H1 (cell line): ENCODE data around the gene CDH18. TPM values are rescaled to one million over a fixed set of nuclear protein-coding genes. Genes with fewer than 3 reads are reported as not detected.

ENCODE experiments used
- CTCF ChIA-PET: fragments of 300-600 bp; sonication (Branson Sonifier 250); formaldehyde crosslinking; loops from one replicate; lab custom pipeline; 2021; ENCODE audit not compliant: partially characterized antibody; lab: Charles Lee
- POLR2A ChIA-PET: fragments of 300-600 bp; sonication (Branson Sonifier 250); formaldehyde crosslinking; loops from one replicate; lab custom pipeline; 2021; ENCODE audit warnings: inconsistent platforms; ENCODE audit not compliant: partially characterized antibody; lab: Charles Lee
- DNase-seq, 2 experiments: peaks; one replicate each; pipeline versions ENCODE4 v3.0.0 to v3.0.0-alpha.2; 2010 to 2022; ENCODE audit warnings: low spot score in 2 of 2, low read depth in 1 of 2, mixed read lengths in 1 of 2
- FAIRE-seq: peaks from 2 replicates; lab custom pipeline; 2011; peaks lifted over from hg19 to GRCh38; lab: Jason Lieb, UNC
- H2AFZ ChIP-seq: 2 replicates; pipeline ENCODE4 v1.8.1; 2012; ENCODE audit warnings: low read length, inconsistent platforms
- H2AK5ac ChIP-seq: 2 replicates; pipeline ENCODE4 v1.6.1; 2013; ENCODE audit warnings: low read depth, low read length
- H2BK120ac ChIP-seq: replicated peaks from 2 replicates; pipeline ENCODE3; 2013; ENCODE audit warnings: low read depth, low read length, inconsistent platforms
- H2BK12ac ChIP-seq: 2 replicates; pipeline ENCODE4 v1.6.1; 2013; ENCODE audit warnings: low read depth, low read length
- H2BK15ac ChIP-seq: 2 replicates; pipeline ENCODE4 v1.6.1; 2013; ENCODE audit warnings: low read length
- H2BK20ac ChIP-seq: 2 replicates; pipeline ENCODE4 v1.6.1; 2013; ENCODE audit warnings: low read length
- H2BK5ac ChIP-seq: 2 replicates; pipeline ENCODE4 v1.6.1; 2013; ENCODE audit warnings: low read depth, low read length
- H3K14ac ChIP-seq: 2 replicates; pipeline ENCODE4 v1.6.1; 2013; ENCODE audit warnings: inconsistent platforms; ENCODE audit not compliant: insufficient read length
- H3K18ac ChIP-seq: 2 replicates; pipeline ENCODE4 v1.6.1; 2013; ENCODE audit warnings: low read length; ENCODE audit errors: extremely low read depth
- H3K23ac ChIP-seq: 2 replicates; pipeline ENCODE4 v1.6.1; 2013; ENCODE audit warnings: inconsistent platforms; ENCODE audit not compliant: insufficient read length
- H3K23me2 ChIP-seq: 2 replicates; pipeline ENCODE4 v1.6.1; 2013; ENCODE audit warnings: low read depth, low read length
- H3K27ac ChIP-seq: 2 replicates; pipeline ENCODE4 v1.6.1; 2011; ENCODE audit warnings: low read depth, low read length, inconsistent platforms
- H3K27me3 ChIP-seq, 4 experiments: replicated peaks in 1 of 4; 1 replicate in 1 of 4; 2 replicates in 3 of 4; pipeline versions ENCODE4 v1.6.1 to v1.8.1; 2011 to 2013; ENCODE audit warnings: low read length in 3 of 4, mild to moderate bottlenecking in 3 of 4, inconsistent platforms in 2 of 4, mixed read lengths in 2 of 4, moderate library complexity in 1 of 4; ENCODE audit not compliant: control insufficient read depth in 3 of 4, insufficient read depth in 3 of 4; ENCODE audit errors: extremely low read depth in 1 of 4
- H3K36me3 ChIP-seq, 4 experiments: 2 replicates each; pipeline versions ENCODE4 v1.6.1 to v1.8.1; 2011 to 2013; ENCODE audit warnings: mild to moderate bottlenecking in 4 of 4, low read length in 3 of 4, moderate library complexity in 2 of 4, control low read depth in 1 of 4, inconsistent platforms in 1 of 4; ENCODE audit not compliant: insufficient read depth in 4 of 4, control insufficient read depth in 2 of 4
- H3K4ac ChIP-seq: replicated peaks from 2 replicates; pipeline ENCODE3; 2013; ENCODE audit warnings: low read length, low read depth, mixed read lengths, inconsistent platforms; ENCODE audit not compliant: insufficient read length
- H3K4me1 ChIP-seq, 4 experiments: replicated peaks in 1 of 4; 1 replicate in 1 of 4; 2 replicates in 3 of 4; pipeline versions ENCODE4 v1.6.1 to v1.8.1; 2011 to 2013; ENCODE audit warnings: low read length in 3 of 4, inconsistent platforms in 2 of 4, mixed read lengths in 1 of 4; ENCODE audit not compliant: insufficient read depth in 4 of 4, control insufficient read depth in 3 of 4
- H3K4me2 ChIP-seq, 2 experiments: 2 replicates each; pipeline versions ENCODE4 v1.6.1 to v1.8.1; 2011 to 2013; ENCODE audit warnings: low read depth in 2 of 2, low read length in 2 of 2, control low read depth in 1 of 2, inconsistent platforms in 1 of 2, mild to moderate bottlenecking in 1 of 2; ENCODE audit not compliant: insufficient read depth in 1 of 2
- H3K4me3 ChIP-seq, 4 experiments: fragments of 200-600, 300-600 bp in 1 of 4; sonication (generic), shearing (Covaris generic), sonication (Bioruptor Twin) in 1 of 4; 2 replicates each; pipeline versions ENCODE4 v1.5.1 to v1.8.1; 2011 to 2016; ENCODE audit warnings: low read length in 4 of 4, low read depth in 3 of 4, control low read depth in 2 of 4, inconsistent platforms in 2 of 4, mild to moderate bottlenecking in 2 of 4, mixed read lengths in 1 of 4, moderate library complexity in 1 of 4; ENCODE audit not compliant: insufficient read depth in 2 of 4; ENCODE audit errors: extremely low read depth in 1 of 4
- H3K56ac ChIP-seq: replicated peaks from 2 replicates; pipeline ENCODE3; 2013; ENCODE audit warnings: low read depth, mild to moderate bottlenecking, mixed read lengths, low read length, inconsistent platforms; ENCODE audit not compliant: insufficient read length
- H3K79me1 ChIP-seq: 2 replicates; pipeline ENCODE4 v1.6.1; 2013; ENCODE audit warnings: low read depth, low read length, control low read depth
- H3K79me2 ChIP-seq, 2 experiments: 2 replicates each; pipeline versions ENCODE4 v1.6.1 to v1.8.1; 2012 to 2013; ENCODE audit warnings: low read length in 2 of 2, mild to moderate bottlenecking in 2 of 2, inconsistent platforms in 1 of 2; ENCODE audit not compliant: insufficient read depth in 2 of 2, control insufficient read depth in 1 of 2
- H3K9ac ChIP-seq, 4 experiments: replicated peaks in 1 of 4; 1 replicate in 1 of 4; 2 replicates in 3 of 4; pipeline versions ENCODE4 v1.6.1 to v1.8.1; 2011 to 2013; ENCODE audit warnings: low read depth in 3 of 4, low read length in 3 of 4, control low read depth in 2 of 4, mild to moderate bottlenecking in 2 of 4, moderate library complexity in 2 of 4, inconsistent platforms in 1 of 4; ENCODE audit errors: extremely low read depth in 1 of 4
- H3K9me3 ChIP-seq, 2 experiments: 2 replicates each; pipeline versions ENCODE4 v1.6.1 to v1.8.1; 2012 to 2013; ENCODE audit warnings: mild to moderate bottlenecking in 2 of 2, moderate library complexity in 2 of 2, control low read depth in 1 of 2, inconsistent platforms in 1 of 2, low read depth in 1 of 2, low read length in 1 of 2, mixed read lengths in 1 of 2; ENCODE audit not compliant: insufficient read depth in 2 of 2
- H4K20me1 ChIP-seq, 2 experiments: replicated peaks in 1 of 2; 2 replicates each; pipeline versions ENCODE3 to v1.8.1; 2011 to 2013; ENCODE audit warnings: inconsistent platforms in 2 of 2, low read length in 2 of 2, mild to moderate bottlenecking in 1 of 2; ENCODE audit not compliant: insufficient read depth in 2 of 2, control insufficient read depth in 1 of 2
- H4K5ac ChIP-seq: 2 replicates; pipeline ENCODE4 v1.6.1; 2013; ENCODE audit warnings: low read length, low read depth, mixed read lengths, inconsistent platforms; ENCODE audit not compliant: insufficient read length
- H4K8ac ChIP-seq: 2 replicates; pipeline ENCODE4 v1.8.0; 2013; ENCODE audit warnings: mild to moderate bottlenecking, moderate library complexity, low read length, inconsistent platforms; ENCODE audit not compliant: insufficient read depth; ENCODE audit errors: extremely low read depth
- H4K91ac ChIP-seq: replicated peaks from 2 replicates; pipeline ENCODE3; 2013; ENCODE audit warnings: low read length, mixed read lengths, inconsistent platforms; ENCODE audit not compliant: insufficient read length
- CBX5 ChIP-seq: fragments of 300-800, 300-1000 bp; sonication (generic); IDR thresholded peaks from 2 replicates; pipeline ENCODE4 v1.7.1; 2016; ENCODE audit warnings: antibody characterized with exemption, low read length, low read depth
- CBX8 ChIP-seq: fragments of 300-800, 300-1000 bp; sonication (generic); IDR thresholded peaks from 2 replicates; pipeline ENCODE4 v1.7.1; 2016; ENCODE audit warnings: low read depth, low read length, borderline replicate concordance
- CHD1 ChIP-seq: IDR thresholded peaks from 2 replicates; pipeline ENCODE4 v1.6.1; 2012; ENCODE audit warnings: low read depth, low read length, improper control_type of control experiment
- EP300 ChIP-seq, 2 experiments: IDR thresholded peaks; 1 replicate in 1 of 2; 2 replicates in 1 of 2; pipeline ENCODE4 v1.6.1; 2011 to 2012; ENCODE audit warnings: low read depth in 2 of 2, low read length in 2 of 2, mild to moderate bottlenecking in 2 of 2, borderline replicate concordance in 1 of 2, inconsistent platforms in 1 of 2, moderate library complexity in 1 of 2
- NANOG ChIP-seq: IDR thresholded peaks from 2 replicates; pipeline ENCODE4 v1.6.1; 2011; ENCODE audit warnings: low read length, low read depth, mild to moderate bottlenecking, inconsistent platforms; ENCODE audit not compliant: insufficient read depth, poor library complexity, severe bottlenecking
- RAD21 ChIP-seq, 2 experiments: IDR thresholded peaks in 1 of 2; conservative IDR thresholded peaks in 1 of 2; 2 replicates each; pipeline ENCODE4 v1.6.1; 2011; ENCODE audit warnings: low read depth in 2 of 2, low read length in 2 of 2, improper control_type of control experiment in 1 of 2, inconsistent platforms in 1 of 2, mild to moderate bottlenecking in 1 of 2, moderate library complexity in 1 of 2
- RBBP5 ChIP-seq: IDR thresholded peaks from 2 replicates; pipeline ENCODE4 v1.7.1; 2012; ENCODE audit warnings: low read depth, mild to moderate bottlenecking, inconsistent platforms, low read length, moderate library complexity, borderline replicate concordance
- RXRA ChIP-seq: IDR thresholded peaks from 2 replicates; pipeline ENCODE4 v1.6.1; 2011; ENCODE audit warnings: low read depth, mild to moderate bottlenecking, low read length, moderate library complexity; ENCODE audit not compliant: insufficient read depth
- TCF12 ChIP-seq: IDR thresholded peaks from 2 replicates; pipeline ENCODE4 v1.6.1; 2011; ENCODE audit warnings: low read depth, mild to moderate bottlenecking, low read length
- WGBS, 2 experiments: shearing (Covaris generic) in 1 of 2; methylation state at CpG; one replicate each; pipeline versions ENCODE4 v1.1.6 to v1.1.7; 2013 to 2015; ENCODE audit warnings: low lambda C conversion rate in 2 of 2, mixed read lengths in 2 of 2, inconsistent platforms in 1 of 2, low coverage in 1 of 2, missing lambda C conversion rate in 1 of 2; ENCODE audit not compliant: insufficient replicate concordance in 2 of 2, insufficient coverage in 1 of 2, insufficient read length in 1 of 2; ENCODE audit errors: extremely low coverage in 1 of 2, missing lambda C conversion rate in 1 of 2; 5-methylcytosine and 5-hydroxymethylcytosine counted together
- polyA plus RNA-seq, 7 experiments: library from polyadenylated mRNA; depleted of rRNA in 3 of 7; stranded (reverse) in 5 of 7; unstranded in 2 of 7; fragments of >200 nt in 5 of 7; fragments of 200-250 nt in 2 of 7; gene quantifications; 1 replicate in 5 of 7; 2 replicates in 1 of 7; 4 replicates in 1 of 7; pipeline versions ENCODE4 v1.2.1 to v1.2.3, GENCODE V29; 2011 to 2013; ENCODE audit warnings: missing spikeins in 2 of 7, mixed read lengths in 2 of 7
- total RNA-seq: library from RNA; stranded (reverse); fragmentation: NEBNext Ultra II Directional; extraction: Animal tissue kit (Norgen Biotek cat#: 25700); gene quantifications from 2 replicates; pipeline ENCODE4 v1.2.1, GENCODE V29; 2021
- TF ChIP-seq, protein P1 (sequence below): IDR thresholded peaks from 2 replicates; pipeline ENCODE4 v1.6.1; 2012; ENCODE audit warnings: inconsistent platforms
- TF ChIP-seq, protein P2 (sequence below), 3 experiments: IDR thresholded peaks; 1 replicate in 2 of 3; 2 replicates in 1 of 3; pipeline versions ENCODE4 v1.5.1 to v1.6.1; 2011; ENCODE audit warnings: low read length in 3 of 3, mild to moderate bottlenecking in 3 of 3, inconsistent platforms in 2 of 3, low read depth in 1 of 3, moderate library complexity in 1 of 3; ENCODE audit not compliant: insufficient read depth in 1 of 3; ENCODE audit errors: control extremely low read depth in 1 of 3

Gene CDH18
- total and polyA plus RNA-seq, 2 of the 8 experiments (the other 6 are each of a cell fraction or from before 2014, with no cell fraction given), result 0.30 to 0.32 TPM

DNA sequence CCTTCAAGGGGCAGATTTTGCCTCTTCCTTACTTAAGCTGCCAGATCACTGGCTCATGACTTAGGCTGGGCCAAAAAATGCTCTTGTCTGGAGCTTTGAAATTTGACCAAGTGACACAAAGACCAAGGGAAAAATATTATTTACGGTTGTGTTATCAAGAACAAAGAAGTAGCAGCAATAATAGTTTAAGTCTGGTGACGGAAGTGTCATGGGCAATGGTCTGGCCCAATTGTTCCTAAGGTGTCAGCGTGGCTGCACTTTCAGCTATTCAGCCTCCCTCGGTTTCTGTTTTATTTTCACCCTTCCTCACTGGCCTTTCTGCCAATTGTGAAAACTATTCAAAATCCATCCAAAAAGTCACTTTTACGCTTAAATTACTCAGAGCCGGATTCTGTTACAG lies 185.3 kb downstream of the CDH18 start:
- H3K56ac ChIP-seq, result no peak overlapping the region
- no peaks in the 10 kb centered on the region for H3K27me3 ChIP-seq
- H3K36me3 ChIP-seq, result no peaks in the 10 kb centered on the region
- no peak overlapping the region for H3K4me2 ChIP-seq
- no peak overlapping the region for H2BK15ac ChIP-seq
- ChIA-PET CTCF (no interaction called here), POLR2A (no interaction called here)
- no peak for FAIRE-seq
- H2BK20ac ChIP-seq, result no peak overlapping the region
- no peak overlapping the region for H3K4me3 ChIP-seq
- DNase-seq, result no peak
- no peak overlapping the region for H3K18ac ChIP-seq
- H3K14ac ChIP-seq, result no peak overlapping the region
- H4K8ac ChIP-seq, result no peak overlapping the region
- H2BK120ac ChIP-seq, result no peak overlapping the region
- H4K20me1 ChIP-seq, result no peaks in the 10 kb centered on the region
- H2BK12ac ChIP-seq, result no peak overlapping the region
- no peak overlapping the region for H4K91ac ChIP-seq
- H3K23me2 ChIP-seq, result no peaks in the 10 kb centered on the region
- no peaks in the 10 kb centered on the region for H3K9me3 ChIP-seq
- H4K5ac ChIP-seq, result no peak overlapping the region
- no peak overlapping the region for H2AFZ ChIP-seq
- no peak overlapping the region for H2AK5ac ChIP-seq
- H2BK5ac ChIP-seq, result no peak overlapping the region
- H3K23ac ChIP-seq, result no peak overlapping the region
- H3K79me2 ChIP-seq, result no peaks in the 10 kb centered on the region
- H3K27ac ChIP-seq, result no peak overlapping the region
- H3K9ac ChIP-seq, result no peak overlapping the region
- no peak overlapping the region for H3K4ac ChIP-seq
- H3K79me1 ChIP-seq, result no peaks in the 10 kb centered on the region
- 89% methylated on average over 6 of the region's 6 CpGs; no CpG with 5 or more reads in 1 of the 2 experiments for WGBS, 2 experiments
- peaks cover 0 to 11% (median 2%) of the 10 kb centered on the region in 4 experiments; a peak in 2 of 7 replicates for H3K4me1 ChIP-seq
- TF ChIP-seq TCF12 (no peak), CHD1 (no peak), EP300 (IDR thresholded peaks at IDR 0.05; ENCODE audit: borderline replicate concordance in 1 of 2, low read depth in 2 of 2, low read length in 2 of 2) (no peak), RAD21 (IDR thresholded peaks at IDR 0.05 in 1 of 2, conservative IDR thresholded peaks at IDR 0.05 in 1 of 2; ENCODE audit: low read depth in 2 of 2, low read length in 2 of 2) (no peak), CBX8 (no peak), NANOG (no peak), CBX5 (no peak), RXRA (no peak), RBBP5 (no peak)
- TF ChIP-seq, protein P1, sequence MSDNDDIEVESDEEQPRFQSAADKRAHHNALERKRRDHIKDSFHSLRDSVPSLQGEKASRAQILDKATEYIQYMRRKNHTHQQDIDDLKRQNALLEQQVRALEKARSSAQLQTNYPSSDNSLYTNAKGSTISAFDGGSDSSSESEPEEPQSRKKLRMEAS, result no peak
- TF ChIP-seq, protein P2, sequence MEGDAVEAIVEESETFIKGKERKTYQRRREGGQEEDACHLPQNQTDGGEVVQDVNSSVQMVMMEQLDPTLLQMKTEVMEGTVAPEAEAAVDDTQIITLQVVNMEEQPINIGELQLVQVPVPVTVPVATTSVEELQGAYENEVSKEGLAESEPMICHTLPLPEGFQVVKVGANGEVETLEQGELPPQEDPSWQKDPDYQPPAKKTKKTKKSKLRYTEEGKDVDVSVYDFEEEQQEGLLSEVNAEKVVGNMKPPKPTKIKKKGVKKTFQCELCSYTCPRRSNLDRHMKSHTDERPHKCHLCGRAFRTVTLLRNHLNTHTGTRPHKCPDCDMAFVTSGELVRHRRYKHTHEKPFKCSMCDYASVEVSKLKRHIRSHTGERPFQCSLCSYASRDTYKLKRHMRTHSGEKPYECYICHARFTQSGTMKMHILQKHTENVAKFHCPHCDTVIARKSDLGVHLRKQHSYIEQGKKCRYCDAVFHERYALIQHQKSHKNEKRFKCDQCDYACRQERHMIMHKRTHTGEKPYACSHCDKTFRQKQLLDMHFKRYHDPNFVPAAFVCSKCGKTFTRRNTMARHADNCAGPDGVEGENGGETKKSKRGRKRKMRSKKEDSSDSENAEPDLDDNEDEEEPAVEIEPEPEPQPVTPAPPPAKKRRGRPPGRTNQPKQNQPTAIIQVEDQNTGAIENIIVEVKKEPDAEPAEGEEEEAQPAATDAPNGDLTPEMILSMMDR (IDR thresholded peaks at IDR 0.05; ENCODE audit: control extremely low read depth in 1 of 3, insufficient read depth in 1 of 3, low read depth in 1 of 3, low read length in 3 of 3), result no peak
